DMS53 treated with DMSO at 0.1 percent for 48 hours (cell line): Measurements from ENCODE around the gene PRICKLE1.

Experiments
- DNase-seq: peaks from one replicate; lab custom pipeline; 2025; ENCODE audit not compliant: unreplicated experiment; lab: John Stamatoyannopoulos, UW

The PRICKLE1 gene

GRCh38 chr12:42589465-42590329 is at the start of gene PRICKLE1:
Gene PRICKLE1, minus strand, starts transcription at chr12:42589746. Its CDS starts 117,230 bp downstream, at chr12:42472516.
- peak; percentile 75 for DNase-seq

DNA sequence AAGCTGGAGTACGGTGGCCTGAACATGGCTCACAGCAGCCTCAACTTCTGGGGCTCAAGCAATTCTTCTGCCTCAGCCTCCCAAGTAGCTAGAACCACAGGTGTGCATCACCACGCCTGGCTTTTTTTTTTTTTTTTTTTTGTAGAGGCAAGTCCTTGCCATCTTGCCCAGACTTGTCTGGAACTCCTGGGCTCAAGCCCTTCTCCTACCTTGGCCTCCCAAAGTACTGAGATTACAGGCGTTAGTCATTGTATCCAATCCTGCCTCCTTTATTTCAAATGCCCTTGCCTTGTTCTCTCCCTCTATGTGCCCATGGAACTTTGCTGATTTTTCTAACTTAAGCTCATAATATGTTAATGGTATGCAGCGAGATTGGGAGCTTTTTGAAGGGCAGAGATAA is 49.2 kb upstream of the PRICKLE1 start:
- no peak for DNase-seq

DNA sequence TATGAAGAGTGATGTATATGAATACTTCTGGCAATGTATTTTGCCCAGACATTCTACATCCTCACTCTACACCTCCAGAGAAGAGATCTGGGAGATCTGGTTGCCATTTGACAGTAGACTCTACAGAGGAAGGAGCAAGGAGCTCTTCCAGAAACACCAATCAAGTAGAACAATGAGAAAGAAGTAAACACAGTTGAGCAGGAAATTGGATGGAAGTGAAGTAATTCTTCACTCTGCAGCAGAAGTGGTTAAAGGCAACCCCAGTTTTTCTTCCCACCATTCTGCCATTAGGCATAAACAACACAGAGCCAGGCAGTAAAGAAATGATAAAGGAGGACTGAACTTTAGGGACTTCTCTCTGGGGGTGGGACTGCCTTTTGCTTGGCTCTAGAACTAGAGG is 48.5 kb upstream of the PRICKLE1 start:
- DNase-seq, result no peak

- DNase-seq, result no peak
Observed at GRCh38 chr12:42636993-42637392, 47.4 kb upstream of the PRICKLE1 start.

DNA sequence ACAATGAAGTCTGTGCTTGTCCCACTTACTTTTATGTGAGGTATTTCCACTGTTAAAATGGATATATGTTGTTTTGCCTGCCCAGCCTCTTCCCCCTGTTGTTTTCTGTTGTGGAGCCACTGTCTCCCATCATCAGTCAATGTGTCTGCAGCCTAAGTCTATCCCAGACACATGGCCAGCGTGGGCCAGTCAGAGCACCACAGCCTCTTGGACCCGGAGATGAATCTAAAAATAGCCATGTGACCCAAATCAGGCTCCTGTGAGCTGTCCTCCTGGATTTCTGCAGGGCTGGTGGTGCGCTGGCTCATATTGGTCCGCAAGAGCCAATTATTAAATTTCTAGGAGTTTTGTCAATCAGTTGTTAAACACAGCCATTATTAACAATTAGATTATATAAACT is 44.0 kb upstream of the PRICKLE1 start:
- DNase-seq, result no peak

DNA sequence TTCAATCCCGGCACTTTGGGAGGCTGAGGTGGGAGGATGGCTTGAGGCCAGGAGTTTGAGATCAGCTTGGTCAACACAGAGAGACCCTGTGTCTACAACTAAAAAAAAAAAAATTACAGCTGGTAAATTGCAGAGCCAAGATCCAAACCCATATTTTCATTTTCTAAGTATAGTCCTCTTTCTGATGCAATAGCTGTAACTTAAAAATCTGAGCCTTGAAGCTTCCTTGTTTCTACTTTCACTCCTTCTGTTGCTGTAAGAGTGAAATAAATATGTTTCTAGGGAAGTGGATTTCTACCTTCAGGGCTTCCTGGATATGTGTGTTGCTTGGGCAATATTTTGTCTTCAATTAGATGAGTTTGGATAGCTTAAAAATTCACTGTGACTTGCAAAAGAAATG is 42.0 kb upstream of the PRICKLE1 start:
- DNase-seq, result no peak

DNA sequence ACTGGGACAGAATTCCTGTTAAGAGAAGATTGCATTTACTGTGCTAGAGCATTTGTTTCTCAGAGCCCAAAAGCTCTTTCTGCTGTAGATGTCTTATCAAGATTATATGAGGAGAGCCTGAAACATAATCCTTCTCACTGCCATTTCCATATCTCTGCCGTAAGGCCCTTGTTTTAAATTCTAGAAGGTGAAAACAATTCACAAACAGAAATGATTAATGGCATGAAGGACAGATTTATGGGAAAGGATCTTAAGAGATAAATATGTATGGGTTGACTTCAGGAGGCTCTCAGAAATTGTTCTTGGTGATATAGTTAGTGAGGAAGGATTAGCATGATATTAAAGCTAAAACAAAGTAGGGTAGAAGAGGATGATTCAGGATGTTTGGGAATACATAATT is 40.8 kb upstream of the PRICKLE1 start:
- DNase-seq, result no peak

DNA sequence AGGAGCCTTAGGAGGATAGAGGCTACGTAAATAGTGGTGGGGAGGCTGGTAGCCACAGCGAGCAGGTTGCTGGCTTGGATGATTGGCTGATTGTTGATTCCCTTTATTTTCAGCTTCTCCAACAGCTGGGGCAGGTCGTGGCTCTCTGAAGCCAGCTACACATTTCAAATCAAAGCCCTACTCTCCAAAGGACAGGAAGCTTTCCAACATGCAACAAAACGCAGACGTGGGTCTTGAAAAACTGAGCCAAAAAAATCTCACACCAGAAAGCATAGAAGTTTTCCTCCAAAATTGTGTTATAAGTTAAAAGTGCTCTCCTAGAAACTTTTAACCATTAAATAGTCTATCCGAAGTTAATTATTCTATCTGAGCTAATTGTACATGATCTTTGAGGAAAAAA is 37.6 kb upstream of the PRICKLE1 start:
- DNase-seq, result no peak

DNA sequence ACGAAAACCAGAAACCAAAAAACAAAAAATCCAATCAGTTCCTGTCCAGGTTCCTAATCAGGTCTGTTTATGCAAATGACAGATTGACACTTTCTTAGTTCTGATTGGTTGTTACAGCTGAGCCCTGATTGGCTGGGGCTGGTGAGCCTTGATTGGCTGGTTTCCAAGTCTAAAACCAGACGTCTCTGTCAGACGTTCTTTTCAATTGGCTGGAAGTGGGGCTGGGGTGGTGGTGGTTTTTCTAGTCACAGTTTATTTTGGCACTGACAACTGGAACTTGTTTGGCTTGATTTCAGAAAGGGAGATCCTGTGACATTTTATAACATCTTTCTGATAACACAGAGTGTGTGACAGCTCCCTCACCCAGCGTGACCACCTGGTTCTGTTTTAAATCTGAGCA is 36.1 kb upstream of the PRICKLE1 start:
- DNase-seq, result no peak

DNA sequence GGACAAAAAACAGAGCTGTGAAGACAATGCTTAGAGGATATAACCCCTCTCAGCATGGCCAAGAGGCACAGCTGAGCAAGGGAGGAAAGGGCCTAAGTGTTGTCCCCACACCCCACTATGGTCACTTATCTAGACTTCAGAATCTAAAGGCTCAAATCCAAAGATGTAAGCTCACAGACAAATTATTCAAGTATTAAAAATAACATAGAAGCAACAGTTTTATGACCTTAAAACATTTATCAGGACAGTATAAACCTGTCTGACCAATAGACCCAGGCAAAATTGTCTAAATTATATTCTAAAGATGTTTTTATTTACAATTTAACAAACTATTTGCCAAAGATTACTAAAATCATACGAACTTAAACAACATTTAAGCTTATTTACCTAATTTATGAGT is 28.1 kb upstream of the PRICKLE1 start:
- peak; percentile 11 for DNase-seq

- DNase-seq, result no peak
Observed at GRCh38 chr12:42615006-42615405, 25.5 kb upstream of the PRICKLE1 start.

DNA sequence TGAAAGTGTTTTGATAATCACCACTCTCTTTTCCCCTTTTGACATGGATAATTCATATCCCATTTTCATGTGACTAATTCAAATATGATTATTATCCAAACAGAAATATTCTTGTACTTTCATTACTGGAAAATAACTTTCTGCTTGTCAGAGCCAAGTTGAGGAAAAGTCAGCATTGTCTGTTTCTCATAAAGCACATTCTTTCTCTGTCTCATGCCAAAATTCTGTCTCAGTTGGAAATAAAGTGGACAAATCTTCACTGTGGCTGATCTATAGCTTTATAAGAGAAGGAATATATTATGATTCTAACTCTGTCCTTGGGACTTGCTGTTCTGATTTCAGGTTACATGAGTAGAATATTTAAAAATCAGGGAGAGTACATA is 22.7 kb upstream of the PRICKLE1 start:
- DNase-seq, result no peak

- no peak for DNase-seq
Observed at GRCh38 chr12:42611571-42612230, 22.2 kb upstream of the PRICKLE1 start.

DNA sequence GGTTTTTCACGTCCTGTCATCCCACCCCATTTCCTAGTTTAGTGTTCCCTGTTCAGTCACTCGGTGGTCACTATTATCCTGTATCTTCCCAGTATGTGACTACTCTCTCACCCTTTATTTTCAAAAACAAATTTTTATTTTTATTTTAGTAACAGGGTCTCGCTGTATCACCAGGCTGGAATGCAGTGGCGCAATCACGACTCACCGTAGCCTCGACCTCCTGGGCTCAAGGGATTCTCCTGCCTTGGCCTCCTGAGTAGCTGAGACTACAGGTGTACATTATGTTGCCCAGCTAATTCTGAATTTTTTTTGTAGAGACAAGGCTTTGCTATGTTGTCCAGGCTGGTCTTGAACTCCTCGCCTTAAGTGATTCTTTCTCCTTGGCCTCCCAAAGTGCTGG is 20.1 kb upstream of the PRICKLE1 start:
- no peak for DNase-seq

DNA sequence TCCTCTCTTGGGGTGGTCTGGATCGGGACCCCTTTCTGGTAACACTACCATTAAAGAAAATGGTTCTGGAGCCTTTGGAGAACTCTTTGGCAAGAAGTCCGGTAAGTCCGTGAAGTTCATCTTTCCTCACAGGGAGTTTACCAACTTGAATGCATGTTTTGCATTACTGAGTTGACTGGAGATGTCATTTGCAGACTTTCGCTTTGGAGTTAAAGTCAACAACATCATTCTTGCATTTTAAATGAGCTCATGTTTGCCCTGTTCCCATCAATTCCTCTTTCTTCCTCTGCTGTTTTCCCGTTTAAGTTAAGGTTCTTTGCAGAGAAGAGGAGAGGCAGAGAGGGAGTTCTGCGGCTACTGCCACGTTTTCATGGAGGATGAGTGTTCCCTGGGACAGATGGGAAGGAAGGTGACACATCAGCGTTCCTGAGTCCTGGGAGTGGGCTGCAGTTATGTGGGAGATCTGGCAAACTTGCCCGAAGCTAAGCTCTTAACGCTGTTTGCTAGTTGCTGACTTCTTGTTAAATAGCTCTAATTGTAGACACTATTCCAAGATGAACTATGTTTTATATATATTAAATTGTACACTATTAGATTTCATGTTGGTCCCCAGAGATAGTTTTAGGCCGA is 18.8 kb upstream of the PRICKLE1 start:
- no peak for DNase-seq

- no peak for DNase-seq
Observed at GRCh38 chr12:42607584-42608058, 18.1 kb upstream of the PRICKLE1 start.

DNA sequence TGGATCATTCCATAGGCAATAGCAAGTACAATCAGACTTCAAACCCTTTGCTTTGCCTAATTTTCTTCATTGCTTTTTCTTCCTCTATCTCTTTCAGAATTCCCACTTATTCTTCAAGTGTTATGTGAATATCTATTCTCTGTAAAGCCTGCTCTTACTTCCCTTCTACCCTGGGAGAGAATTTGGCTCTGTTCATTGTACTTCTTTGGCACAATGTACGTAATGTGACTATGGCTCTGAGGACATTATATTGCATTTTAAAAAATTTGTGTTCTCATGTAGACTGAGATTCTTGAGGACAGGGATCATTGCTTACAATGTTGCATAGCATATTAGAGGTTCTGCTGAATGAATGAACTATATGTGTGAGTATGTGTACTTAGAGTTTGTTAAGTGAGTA is 16.9 kb upstream of the PRICKLE1 start:
- no peak for DNase-seq

GRCh38 chr12:42605685-42606084 is 16.1 kb upstream of the PRICKLE1 start:
- DNase-seq, result no peak

DNA sequence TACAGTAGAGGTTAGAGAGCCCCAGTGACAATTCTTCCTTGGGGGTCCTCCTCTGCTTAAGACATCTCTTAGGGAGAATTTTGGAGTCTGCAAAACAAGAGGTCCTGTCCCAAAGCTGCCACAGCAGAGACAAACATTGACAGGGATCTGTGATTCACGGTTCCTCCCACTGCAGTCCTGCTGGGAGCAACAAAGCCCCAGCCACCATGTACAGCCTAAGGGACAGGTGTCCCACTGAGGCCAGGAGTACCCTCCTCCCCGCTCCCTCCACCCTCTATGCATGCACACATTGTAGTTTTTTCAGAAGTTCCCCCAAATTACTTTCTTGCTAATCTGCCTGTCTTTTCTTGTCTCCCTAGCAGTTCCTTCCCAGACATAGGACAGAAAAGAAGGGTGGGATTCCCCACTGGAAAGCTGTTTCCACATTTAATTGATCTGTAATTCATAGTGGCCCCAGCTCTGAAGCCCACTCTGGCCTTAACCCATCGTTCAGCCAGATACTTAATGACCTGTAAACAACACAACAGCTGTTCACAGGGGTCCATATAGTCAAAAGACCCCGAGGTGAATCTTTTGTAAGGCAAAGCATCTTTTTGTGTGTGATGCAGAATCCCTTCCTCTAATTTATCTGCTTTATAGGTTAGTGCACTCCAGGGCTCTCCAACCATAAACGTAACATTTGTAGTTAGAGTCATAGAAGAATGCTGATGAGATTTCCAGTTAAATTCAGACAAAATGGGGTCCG is 13.9 kb upstream of the PRICKLE1 start:
- no peak for DNase-seq

GRCh38 chr12:42593874-42594273 is 4.3 kb upstream of the PRICKLE1 start:
- DNase-seq, result peak; percentile 45

DNA sequence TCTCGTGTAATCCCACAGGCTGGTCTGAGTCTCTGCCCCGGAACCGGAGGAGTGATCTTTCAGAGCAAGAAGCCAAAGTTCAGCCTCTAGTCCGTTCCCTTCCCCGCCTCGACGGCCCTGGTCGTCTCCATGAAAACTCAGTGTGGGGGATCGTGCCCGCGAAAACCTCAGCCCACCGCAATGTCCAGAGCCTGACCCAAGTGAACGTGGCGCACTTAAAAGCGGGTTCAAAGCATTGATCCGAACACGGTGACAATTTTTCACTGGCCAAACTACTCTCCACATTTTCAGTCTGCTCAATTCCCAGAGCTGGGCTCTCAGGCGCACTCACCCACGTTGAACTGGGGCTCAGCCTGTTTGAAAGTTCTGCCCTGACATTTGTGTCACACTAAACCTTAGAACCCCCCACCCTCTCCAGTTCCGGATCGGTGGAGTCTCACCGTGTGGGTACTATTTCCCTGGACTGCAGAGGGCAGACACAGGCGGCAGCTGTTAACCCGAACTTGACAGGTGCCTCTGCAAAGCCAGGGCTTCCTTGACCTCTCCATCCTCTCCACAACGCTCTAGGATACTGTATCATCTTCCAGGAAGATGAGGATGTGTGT is 886 bp upstream of the PRICKLE1 start:
- DNase-seq, result peak; percentile 76
